RWPE1 (cell line): ENCODE data around the gene SMIM5.
A peak's percentile ranks its signal among the peaks of the same experiment; 100 is the strongest.

Source experiments
- CTCF ChIA-PET: fragments of 350-600 bp; sonication (Branson Sonifier 250); formaldehyde crosslinking; extraction: SDS; loops from one replicate; lab custom pipeline; 2021; lab: Yijun Ruan, JAX
- POLR2A ChIA-PET: fragments of 400-600 bp; formaldehyde crosslinking; extraction: SDS; loops from one replicate; lab custom pipeline; 2020; ENCODE audit warnings: antibody characterized with exemption; ENCODE audit not compliant: low non-redundant PET; lab: Yijun Ruan, JAX
- DNase-seq: peaks from one replicate; pipeline ENCODE4 v3.0.0; 2012; ENCODE audit warnings: low spot score
- H3K27ac ChIP-seq: fragments of 450-650 bp; 2 replicates; pipeline ENCODE4 v1.5.1; 2017
- CTCF ChIP-seq: fragments of 450-650 bp; conservative IDR thresholded peaks from 2 replicates; pipeline ENCODE4 v1.5.1; 2017; ENCODE audit warnings: low read depth, mild to moderate bottlenecking

Gene SMIM5

GRCh38 chr17:75640556-75641119 is 7.4 kb downstream of the SMIM5 start:
- H3K27ac ChIP-seq = peak overlapping the region; percentile 7; the same call in 1 of the 2 replicates
- POLR2A ChIA-PET = no interaction called here
- no peak for DNase-seq
- no peak for TF ChIP-seq CTCF
- CTCF ChIA-PET = interaction anchor here (1.1 to 2.0 kb wide), 2 partner anchors 14 to 39 kb away, joined by 3 to 8 read pairs; no protein-coding TSS in a partner anchor

GRCh38 chr17:75641343-75641742 is 8.1 kb downstream of the SMIM5 start:
- CTCF ChIA-PET = interaction anchor here (0.7 to 2.6 kb wide), 5 partner anchors 8 to 41 kb away, joined by 3 to 35 read pairs (median 7); partner anchors contain the start of gene SMIM5
- H3K27ac ChIP-seq = peak overlapping the region; percentile 7; the same call in 1 of the 2 replicates
- POLR2A ChIA-PET = no interaction called here
- no peak for TF ChIP-seq CTCF
- DNase-seq = no peak

GRCh38 chr17:75642182-75642783 is 9.0 kb downstream of the SMIM5 start:
- POLR2A ChIA-PET = no interaction called here
- no peak for DNase-seq
- CTCF ChIA-PET = interaction anchor here (0.7 to 2.6 kb wide), 6 partner anchors 9 to 117 kb away, joined by 3 to 35 read pairs (median 5); partner anchors contain the start of gene SMIM5
- no peak for TF ChIP-seq CTCF
- no peak overlapping the region for H3K27ac ChIP-seq

GRCh38 chr17:75642784-75643642 is 9.8 kb downstream of the SMIM5 start:
- H3K27ac ChIP-seq = peak overlapping the region; percentile 19
- POLR2A ChIA-PET = no interaction called here
- CTCF ChIA-PET = interaction anchor here (1.1 to 2.6 kb wide), 2 partner anchors 10 to 116 kb away, joined by 3 to 35 read pairs; partner anchors contain the start of gene SMIM5
- no peak for TF ChIP-seq CTCF
- no peak for DNase-seq

- DNase-seq = no peak
- peak overlapping the region; percentile 19 for H3K27ac ChIP-seq
These were observed 10.4 kb downstream of the SMIM5 start for GRCh38 chr17:75643643-75644017.

More at GRCh38 chr17:75643643-75644017, 10.4 kb downstream of the SMIM5 start:
- ChIA-PET CTCF (interaction anchor here (0.7 to 3.4 kb wide), 2 partner anchors 10 to 91 kb away, joined by 3 to 38 read pairs (median 35); partner anchors contain the start of gene SMIM5), POLR2A (no interaction called here)
- TF ChIP-seq CTCF = no peak
